Stimulated activated CD8-positive, alpha-beta memory T cell treated with anti-CD3 and anti-CD28 coated beads, Interleukin-12 subunit alpha, Interleukin-12 subunit beta, amount 100 ng/mL, for 4 hours (primary cell): Measurements from ENCODE around the gene PERCC1.

Experiments used
- DNase-seq: peaks from one replicate; pipeline ENCODE4 v3.0.0-alpha.2; 2020; ENCODE audit warnings: low read depth

The PERCC1 gene

DNA sequence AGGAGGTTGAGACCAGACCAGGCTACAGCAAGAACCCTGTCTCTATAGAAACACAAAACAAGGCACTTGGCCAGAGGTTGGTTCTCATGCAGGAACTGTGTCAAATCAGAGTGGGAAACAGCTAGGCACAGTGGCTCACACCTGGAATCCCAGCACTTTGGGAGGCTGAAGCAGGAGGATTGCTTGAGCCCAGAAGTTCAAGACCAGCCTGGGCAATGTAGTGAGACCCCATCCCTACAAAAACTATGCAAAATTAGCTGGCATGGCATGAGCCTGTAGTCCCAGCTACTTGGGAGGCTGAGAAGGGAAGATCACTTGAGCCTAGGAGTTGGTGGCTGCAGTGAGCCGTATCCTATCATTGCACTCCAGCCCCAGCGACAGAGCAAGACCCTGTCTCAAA is 18.0 kb upstream of the PERCC1 start:
- DNase-seq = no peak

DNA sequence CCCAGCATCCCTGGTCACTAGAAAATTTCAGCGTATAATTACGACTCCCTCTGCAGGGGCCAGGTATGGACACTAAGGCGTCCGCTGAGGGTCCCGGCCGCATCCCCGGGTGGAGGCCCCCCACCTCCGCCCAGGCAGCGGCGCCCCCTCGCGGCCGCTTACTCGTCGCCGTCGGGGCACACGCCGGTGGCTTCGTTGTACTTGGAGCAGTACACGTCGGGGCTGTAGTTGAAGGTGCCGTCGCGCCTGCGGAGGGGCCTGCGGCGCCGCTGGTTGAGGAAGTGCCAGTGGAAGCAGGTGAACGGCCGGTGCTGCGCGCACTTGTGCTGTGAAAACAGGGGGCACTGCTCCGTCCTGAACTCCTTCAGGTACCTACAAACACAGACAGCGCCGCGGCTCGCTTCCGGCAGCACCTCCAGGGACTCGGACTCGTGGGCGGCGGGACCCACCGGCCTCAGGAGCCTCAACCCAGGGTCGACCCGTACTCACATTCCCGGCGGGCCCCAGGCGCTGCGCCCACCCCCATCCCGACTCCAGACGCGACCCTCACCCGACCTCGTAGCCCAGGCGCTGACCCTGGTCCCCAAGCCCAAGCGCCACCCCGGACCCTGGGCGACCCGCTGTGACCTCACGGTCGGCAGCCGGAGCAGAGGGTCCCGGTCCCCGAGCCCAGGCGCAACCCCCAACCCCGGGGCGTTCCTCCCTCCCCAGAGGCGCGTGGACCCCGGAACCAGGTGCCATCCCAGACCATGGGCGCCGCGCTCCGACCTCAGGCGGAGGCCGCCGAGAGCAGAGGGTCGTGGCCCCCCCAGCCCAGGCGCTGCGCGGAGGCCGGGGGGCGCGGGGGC is 17.0 kb upstream of the PERCC1 start:
- peak; percentile 45 for DNase-seq

DNA sequence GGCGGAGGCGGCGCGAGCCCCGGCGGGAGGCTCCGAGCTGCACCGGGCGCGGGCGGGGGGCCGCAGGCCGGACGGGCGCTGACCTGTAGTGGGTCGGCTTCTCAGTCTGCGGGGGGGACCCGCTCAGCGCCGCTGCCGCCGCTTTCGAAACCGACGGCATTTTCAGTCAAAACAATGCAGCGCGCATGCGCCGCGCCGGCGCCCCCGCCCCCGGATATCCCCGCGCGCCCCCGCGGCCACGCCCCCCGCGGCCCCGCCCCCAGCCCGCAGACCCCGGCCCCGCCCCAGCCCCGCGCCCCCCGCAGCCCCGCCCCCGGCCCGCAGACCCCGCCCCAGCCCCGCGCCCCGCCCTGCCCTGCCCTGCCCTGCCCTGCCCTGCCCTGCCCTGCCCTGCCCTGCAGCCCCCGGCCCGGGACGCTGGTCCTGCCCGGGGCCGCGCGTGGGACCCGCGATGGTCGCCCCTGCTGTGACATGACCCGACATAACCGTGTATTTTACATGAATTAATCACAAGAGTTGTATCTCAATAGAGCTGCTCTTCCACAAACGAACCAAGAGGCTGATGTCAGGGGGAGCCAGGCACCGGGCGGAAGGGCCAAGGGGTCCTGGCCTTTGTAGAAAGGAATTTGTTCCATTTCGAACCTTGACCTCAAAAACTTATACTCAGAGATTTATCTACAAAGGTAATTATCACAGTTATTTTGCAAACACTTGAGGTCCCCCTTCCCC is 16.2 kb upstream of the PERCC1 start, which contains the start of gene UNKL:
UNKL (minus strand) TSS at position 173 of the 729 bp plus-strand sequence; CDS start at position 160, 13 bp downstream.
- DNase-seq = peak; percentile 70

DNA sequence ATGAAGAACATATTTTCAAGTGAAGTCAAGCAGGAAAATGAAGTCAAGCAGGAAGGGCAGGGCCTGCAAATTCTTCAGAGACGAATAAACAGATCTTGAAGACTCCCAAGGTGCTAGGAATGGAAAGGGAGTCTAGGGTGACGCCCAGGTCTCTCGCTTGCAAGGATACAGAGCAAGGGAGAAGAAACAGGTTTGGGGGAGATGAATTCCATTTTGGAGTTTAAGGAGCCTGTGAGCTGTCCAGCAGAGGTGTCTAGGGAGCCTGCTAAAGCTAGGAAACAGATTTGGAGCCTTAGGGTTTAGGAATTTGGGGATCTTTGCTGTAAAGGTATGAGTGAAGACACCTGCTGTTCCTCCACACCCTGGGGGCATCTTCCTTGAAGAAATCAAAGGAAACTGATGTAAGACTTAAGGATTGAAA is 14.3 kb upstream of the PERCC1 start:
- no peak for DNase-seq

DNA sequence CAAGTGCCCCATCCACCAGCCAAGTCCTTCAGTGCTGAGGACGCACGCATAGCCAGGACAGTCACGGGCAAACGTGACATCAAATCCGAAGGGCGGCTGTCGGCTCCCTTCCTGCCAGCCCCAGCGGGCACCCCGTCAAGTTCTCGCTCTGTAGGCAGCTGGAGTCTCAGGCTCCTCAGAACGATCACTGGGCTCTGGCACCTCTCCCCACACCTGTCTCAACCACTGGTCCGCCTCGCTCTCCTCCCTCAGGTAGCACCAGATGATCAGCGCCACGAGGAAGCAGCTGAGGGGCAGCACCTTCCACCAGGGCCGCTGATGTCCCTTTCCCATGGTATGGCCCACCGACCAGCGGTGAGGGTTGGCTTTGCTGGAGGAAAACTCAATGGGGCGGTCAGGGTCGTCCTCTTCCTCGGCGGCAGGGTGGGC is 10.8 kb upstream of the PERCC1 start:
- DNase-seq = no peak

DNA sequence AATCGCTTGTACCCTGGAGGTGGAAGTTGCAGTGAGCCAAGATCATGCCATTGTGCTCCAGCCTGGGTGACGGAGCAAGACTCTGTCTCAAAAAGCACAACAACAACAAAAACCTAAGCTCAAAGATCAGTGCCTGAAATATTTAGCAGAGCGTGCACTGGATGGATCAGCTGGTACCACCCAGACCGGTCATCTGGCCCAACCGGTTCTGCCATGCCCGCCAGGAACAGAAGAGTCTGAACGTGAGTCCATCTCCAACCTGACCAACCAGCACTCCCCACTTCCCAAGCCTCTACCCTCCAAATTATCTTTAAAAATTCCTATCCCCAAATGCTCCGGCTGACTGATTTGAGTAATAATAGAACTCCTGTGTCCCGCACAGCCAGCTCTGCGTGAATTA is 8.8 kb upstream of the PERCC1 start:
- no peak for DNase-seq

DNA sequence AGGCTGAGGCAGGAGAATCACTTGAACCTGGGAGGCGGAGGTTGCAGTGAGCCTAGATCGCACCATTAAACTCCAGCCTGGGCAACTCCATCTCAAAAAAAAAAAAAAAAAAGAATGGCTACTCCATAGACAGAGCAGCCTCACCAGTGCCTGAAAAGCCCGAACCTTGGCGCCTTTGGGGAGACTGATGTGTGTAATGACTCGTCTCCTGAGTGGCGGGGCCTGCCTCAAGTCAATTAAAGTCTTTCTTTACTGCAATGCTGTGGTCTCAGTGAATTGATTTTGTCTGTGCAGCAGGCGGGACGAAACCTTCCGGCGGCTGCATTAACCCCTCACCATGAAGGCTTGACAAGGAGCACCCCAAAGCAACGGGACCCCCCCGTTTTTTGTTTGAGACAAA is 6.8 kb upstream of the PERCC1 start:
- DNase-seq = no peak

DNA sequence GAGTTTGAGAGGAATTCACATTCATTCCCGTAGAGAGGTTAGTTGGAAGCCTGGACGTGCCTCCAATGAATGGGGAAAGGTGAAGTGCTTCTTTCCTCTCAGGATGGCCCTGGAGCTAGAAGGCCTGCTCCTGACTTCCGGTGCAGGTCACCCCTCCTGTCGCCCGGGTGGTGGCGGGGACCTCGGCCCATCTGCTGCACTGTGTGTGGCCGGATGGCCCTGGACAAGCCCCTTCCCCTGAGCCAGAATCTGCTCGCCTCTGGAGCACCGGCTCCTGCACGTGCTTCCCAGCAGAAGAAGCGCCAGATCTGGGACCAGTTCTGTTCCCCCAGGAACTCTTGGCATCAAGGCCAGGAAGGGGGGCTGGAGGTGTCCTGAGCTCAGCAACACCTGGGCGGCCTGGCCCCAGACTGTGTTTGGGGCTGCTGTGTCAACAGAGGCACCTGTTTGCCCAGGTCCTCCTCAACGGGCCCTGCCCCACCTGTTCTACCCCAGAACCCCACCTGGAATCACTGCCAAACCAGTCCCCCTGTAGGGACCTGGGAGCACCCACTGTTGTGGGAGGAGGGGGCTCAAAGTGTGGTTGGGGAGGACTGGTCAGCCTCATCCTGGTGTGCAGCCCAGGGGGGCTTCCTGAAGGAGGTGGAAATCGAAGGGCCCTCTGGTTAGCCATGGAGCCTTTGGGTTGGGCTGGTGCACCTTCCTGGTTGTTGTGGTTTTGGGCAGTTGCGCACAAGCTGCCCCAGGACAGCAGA is 5.1 kb upstream of the PERCC1 start:
- DNase-seq = no peak

DNA sequence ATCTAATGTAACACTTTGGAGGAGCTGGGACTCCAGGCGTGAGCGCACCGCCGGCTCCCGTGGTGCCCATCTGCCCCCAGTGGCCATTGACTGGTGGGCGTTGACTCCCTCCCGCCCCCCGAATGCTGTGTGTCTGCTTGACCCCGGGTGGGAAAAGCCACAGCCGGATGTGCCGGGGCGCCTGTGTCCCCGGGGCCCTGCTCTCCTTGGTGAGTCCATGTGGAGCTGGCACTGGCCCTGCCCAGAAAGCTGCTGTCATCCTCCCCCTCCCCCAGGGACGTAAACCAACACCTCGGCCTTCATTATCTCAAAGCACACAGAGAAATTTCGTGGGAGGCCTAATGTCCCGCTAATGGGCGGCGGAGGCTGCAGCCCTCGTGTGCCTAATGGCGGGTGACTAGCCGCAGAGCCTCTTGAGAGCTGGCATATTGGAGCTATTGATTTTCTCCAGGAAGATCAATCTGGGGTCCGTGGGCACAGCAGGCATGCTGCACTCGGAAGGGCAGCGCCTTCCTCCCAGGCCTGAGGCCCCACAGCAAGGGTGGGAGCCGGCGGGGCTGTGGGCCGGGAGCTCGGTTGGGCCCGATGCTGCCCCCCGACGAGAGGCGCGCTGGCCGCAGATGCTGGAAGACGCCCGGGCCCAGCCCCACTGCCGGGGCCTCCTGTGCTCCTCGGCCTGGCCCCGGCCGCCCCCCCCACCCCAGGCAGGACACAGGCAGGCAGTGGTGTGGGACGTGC is 4.0 kb upstream of the PERCC1 start:
- no peak for DNase-seq

DNA sequence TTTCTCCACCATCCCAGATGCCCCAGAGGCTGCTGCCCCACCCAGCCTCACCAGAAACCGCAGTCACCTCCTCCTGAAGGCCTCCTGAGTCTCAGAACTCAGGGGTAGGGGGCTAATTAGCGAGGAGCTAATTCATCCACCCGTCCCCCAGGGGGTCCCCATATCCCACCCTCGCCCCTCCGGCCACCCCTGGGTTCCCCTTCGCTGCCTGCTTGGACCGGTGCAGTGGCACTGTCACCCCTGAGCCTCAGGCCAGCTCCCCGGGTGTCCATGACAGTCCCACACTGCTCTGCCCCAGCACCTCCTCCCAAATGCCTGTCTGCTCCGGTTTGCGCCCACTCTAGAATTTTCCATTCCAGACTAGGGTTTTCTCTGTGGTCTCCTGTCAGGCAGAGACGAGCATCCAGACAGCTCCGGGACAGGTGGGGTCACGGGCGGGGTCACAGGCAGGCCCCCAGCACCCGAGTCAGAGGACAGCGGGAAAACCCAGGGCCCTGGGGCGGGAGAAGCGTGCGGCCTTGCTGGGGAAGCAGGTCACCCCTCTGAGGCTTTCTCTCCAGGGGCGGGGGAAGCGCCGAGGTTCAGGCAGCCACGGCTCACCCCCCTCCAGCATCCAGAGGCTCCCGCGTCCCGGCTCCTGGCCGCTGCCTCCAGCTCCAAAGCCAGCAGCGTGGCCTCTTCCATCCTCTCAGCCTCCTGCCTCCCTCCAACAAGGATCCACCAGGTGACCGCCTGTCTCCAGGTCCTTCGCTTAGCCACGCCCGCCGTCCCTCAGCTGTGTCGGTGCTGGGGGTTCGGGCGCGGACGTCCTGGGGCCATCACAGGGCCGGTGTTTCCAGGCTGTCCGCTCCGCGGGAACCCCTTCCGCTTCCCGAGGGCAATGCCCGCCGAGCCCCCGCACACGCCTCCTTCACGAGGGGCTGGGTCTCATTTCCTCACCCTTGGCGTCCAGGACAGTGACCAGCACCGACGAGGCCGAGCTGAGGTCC is 3.1 kb upstream of the PERCC1 start:
- no peak for DNase-seq

DNA sequence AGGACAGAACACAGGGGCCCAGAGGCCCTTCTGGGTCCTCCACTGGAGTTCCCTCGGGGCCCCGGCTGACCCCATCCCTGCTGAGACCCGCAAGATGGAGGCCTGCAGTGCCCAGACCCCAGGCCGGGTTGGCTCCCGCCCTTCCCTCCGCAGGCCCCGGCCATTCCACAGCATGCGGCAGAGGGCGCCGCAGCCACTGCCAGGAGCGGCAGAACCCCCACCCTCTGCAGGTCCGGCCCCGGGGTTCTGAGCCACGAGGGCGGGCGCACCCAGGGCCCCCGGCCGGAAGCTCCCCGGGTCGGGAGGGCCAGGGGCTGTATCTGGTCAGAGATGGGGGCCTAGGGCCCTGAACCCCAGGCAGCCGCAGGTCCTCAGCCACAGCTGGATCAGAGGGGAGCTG is 2.4 kb upstream of the PERCC1 start:
- DNase-seq = peak; percentile 18

DNA sequence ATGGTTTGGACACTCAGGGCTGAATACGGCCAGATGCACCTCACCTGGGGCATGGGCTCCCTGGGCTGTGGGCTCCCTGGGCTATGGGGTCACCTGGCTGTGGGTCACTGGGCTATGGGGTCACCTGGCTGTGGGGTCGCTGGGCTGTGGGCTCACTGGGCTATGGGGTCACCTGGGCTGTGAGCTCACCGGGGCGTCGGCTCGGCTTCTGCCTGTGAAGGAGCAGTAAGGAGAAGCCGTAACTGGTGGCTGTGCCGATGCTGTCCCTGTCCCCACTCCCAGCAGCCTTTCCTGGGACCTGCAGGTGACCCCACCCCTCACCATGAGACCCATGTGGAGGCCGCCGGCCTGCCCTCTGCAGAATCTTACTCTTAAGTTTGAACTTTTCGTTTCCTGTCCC is 1.9 kb upstream of the PERCC1 start:
- no peak for DNase-seq

DNA sequence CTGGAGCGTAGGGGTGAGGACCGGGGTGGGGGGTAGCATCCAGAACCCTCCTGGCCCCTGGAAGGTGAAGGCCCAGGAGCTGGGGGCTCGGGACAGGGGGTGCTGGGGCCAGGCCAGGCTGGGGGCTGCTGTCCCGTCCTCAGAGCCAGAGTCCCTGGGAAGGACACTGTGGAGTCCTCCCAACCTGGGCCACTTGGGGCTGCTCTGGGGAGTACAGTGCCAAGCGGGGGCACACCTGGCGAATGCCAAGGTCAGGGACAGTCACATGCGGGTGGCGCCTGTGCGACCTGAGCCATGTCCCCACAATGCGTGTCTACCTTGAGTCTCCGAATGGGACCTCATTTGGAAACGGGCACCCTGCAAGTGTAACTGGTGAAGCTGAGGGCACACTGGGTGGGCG is 1.2 kb upstream of the PERCC1 start:
- DNase-seq = no peak

DNA sequence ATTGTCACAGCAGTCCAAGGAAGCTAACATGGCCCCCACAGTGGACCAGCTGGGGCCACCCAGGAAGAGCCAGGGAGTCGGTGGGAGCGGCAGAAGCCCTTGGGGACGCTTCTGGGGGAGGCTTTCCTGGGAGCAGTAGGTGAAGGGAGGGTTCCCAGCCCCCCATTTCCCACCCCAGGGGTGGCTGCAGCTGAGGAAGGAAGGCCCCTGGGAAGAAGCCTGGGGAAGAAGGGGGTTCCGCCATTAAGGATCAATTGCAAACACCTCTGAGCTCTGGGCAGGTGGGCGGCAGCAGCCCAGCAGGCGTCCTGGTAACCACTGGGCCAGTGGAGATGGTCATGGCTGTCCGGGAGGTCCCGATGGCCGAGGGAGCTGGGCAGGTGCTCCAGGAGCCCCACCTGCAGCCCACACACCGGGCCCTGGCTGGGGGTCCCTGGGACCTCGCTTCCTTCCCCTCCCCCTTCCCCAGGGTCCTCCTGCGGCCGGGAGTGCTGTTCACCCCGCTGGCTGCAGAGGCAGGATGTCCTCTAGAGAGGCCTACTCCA is 592 bp upstream of the PERCC1 start:
- no peak for DNase-seq

DNA sequence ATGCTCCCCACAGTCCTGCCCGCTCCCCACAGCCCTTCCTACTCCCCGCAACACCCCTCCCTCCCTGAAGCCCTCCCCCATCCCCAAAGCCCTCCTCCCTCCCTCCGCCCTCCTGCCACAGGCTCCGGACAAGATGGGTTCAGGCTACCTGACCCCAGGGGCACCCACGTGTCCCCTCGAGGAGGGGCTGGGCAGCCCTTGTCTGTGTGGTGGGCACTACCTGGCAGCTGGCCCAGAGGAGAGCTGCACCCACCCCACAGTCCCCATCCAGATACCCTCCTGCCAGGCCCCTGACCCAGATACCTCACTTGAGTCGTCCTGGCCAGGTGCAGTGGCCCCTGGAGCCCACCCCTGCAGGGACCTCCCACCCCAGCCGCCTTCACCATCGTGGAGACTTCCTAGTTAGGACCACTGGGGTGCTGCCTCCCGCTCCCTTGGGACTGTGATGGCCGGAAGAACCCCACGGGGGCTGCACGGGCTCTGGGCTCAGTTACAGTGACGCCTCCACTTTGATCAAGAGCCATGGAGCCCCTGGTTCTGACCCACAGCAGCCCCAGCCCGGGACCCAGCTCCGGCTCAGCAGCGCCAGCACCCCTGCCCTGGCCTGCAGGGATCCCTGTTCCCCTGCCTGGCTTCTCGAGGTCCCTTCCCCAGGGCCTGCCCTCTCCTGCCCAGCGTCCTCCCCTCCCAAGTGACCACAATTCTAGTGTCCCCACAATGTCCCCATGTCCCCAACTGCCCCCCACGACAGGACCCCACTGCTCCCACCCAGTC is 806 bp downstream of the PERCC1 start:
- no peak for DNase-seq

DNA sequence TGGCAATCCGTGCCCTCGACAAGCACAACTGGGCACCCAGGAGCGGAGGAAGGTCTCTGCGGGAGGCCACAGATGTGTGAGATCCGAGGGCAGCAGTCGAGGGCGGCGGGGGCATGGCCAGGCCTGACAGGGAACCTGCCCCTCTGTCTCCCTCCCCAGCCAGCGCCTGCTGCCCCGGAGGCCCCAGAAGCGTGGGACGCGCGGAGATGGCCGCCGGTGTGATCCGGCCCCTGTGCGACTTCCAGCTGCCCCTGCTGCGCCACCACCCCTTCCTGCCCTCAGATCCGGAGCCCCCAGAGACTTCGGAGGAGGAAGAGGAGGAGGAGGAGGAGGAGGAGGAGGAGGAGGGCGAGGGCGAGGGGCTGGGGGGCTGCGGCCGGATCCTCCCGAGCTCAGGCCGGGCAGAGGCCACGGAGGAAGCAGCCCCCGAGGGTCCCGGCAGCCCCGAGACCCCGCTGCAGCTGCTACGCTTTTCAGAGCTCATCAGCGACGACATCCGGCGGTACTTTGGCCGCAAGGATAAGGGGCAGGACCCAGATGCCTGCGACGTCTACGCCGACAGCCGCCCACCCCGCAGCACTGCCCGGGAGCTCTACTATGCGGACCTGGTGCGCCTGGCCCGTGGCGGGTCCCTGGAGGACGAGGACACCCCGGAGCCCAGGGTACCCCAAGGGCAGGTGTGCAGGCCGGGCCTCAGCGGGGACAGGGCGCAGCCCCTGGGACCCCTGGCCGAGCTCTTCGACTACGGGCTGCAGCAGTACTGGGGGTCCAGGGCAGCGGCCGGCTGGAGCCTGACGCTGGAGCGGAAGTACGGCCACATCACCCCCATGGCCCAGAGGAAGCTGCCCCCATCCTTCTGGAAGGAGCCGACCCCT is 1.7 kb downstream of the PERCC1 start:
- DNase-seq = no peak

DNA sequence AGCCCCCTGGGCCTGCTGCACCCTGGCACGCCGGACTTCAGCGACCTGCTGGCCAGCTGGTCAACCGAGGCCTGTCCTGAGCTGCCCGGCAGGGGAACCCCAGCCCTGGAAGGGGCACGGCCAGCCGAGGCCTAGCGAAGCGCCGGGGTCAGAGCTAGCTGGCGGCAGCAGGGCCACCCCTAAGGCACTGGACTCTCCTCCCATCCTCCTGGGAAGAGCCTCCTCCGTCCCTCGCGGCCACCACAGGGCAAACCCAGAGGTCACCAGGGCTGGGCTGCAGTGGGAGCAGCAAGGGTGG is 2.3 kb downstream of the PERCC1 start:
- no peak for DNase-seq

DNA sequence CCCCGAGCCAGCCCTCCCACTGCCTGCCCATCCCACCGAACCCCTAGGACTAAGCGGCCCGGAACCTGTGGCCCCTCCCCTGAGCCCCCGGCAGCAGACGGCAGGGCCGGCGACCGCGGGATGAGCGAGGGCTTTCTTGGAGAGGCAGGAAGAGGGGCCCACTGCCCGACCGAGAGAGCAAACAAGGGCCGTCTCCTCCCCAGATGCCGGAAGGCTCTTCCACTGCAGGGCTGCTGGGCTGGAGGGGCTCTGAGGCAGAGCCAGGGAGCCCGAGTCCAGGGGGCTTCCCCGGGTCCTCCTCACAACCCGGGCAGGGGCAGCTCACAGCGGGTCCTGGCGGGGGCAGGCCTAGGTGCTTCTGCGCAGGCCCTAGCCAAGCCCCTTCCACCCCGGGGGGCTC is 2.9 kb downstream of the PERCC1 start:
- DNase-seq = no peak
